ENCODE results near the gene MFGE8.
"Not testable (repeated sequence)": the region's sequence is repeated elsewhere in the genome, so short reads cannot be mapped to it uniquely, and the experiment has no call there.

MFGE8 gene

GRCh38 chr15:88930579-88930978 lies 17.4 kb upstream of the MFGE8 start:
- H3K27ac ChIP-seq: no peak overlapping the region
- TF ChIP-seq CTCF (conservative IDR thresholded peaks at IDR 0.05): no peak

- not testable (repeated sequence) for H3K27ac ChIP-seq
Measured at GRCh38 chr15:88929358-88930098, 16.3 kb upstream of the MFGE8 start.

GRCh38 chr15:88928192-88928591 lies 15.0 kb upstream of the MFGE8 start:
- H3K27ac ChIP-seq: not testable (repeated sequence)

GRCh38 chr15:88925648-88926047 lies 12.5 kb upstream of the MFGE8 start:
- H3K27ac ChIP-seq: not testable (repeated sequence)

- H3K27ac ChIP-seq: not testable (repeated sequence)
Measured at GRCh38 chr15:88920892-88921435, 7.8 kb upstream of the MFGE8 start.

GRCh38 chr15:88920186-88920891 lies 7.2 kb upstream of the MFGE8 start:
- no peak for TF ChIP-seq CTCF (conservative IDR thresholded peaks at IDR 0.05)
- no peak overlapping the region for H3K27ac ChIP-seq

- H3K27ac ChIP-seq: no peak overlapping the region
Measured at GRCh38 chr15:88918738-88919137, 5.6 kb upstream of the MFGE8 start.

GRCh38 chr15:88917760-88918159 lies 4.6 kb upstream of the MFGE8 start:
- no peak for TF ChIP-seq CTCF (conservative IDR thresholded peaks at IDR 0.05)
- H3K27ac ChIP-seq: no peak overlapping the region

More at GRCh38 chr15:88918738-88919137, 5.6 kb upstream of the MFGE8 start:
- no peak for TF ChIP-seq CTCF (conservative IDR thresholded peaks at IDR 0.05)

GRCh38 chr15:88915354-88915753 lies 2.2 kb upstream of the MFGE8 start:
- H3K27ac ChIP-seq: no peak overlapping the region
- TF ChIP-seq CTCF (conservative IDR thresholded peaks at IDR 0.05): no peak

Measured in VCaP (cell line).